ENCODE measurements around the gene GZMB.

DNA sequence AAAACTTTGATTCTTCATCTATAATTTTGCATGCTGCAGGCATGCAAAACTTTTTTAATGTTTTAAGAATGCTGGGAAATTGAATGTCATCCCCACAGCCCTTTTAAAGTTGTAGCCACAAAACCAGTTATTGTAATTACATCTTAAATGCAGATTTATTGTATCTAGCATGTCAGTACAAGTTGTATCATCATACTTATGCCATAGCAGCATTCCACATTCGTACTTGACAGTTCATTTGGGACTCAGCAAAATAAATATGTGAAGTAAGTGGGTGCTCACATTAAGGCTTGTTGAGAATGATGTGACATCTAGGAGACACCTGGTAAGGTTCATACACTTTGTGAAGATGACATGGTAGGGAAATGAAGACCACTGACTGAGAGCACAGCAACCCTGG, 44.0 kb upstream of the GZMB start:
- TF ChIP-seq TAF1 (IDR thresholded peaks at IDR 0.05; ENCODE audit: borderline replicate concordance, insufficient read depth, low read length): no peak
- TF ChIP-seq POLR2AphosphoS5 (IDR thresholded peaks at IDR 0.05; ENCODE audit: low read depth, low read length): no peak
- no peak for TF ChIP-seq SIN3A (IDR thresholded peaks at IDR 0.05; ENCODE audit: borderline replicate concordance, insufficient read depth, low read length)
- TF ChIP-seq, protein P1, sequence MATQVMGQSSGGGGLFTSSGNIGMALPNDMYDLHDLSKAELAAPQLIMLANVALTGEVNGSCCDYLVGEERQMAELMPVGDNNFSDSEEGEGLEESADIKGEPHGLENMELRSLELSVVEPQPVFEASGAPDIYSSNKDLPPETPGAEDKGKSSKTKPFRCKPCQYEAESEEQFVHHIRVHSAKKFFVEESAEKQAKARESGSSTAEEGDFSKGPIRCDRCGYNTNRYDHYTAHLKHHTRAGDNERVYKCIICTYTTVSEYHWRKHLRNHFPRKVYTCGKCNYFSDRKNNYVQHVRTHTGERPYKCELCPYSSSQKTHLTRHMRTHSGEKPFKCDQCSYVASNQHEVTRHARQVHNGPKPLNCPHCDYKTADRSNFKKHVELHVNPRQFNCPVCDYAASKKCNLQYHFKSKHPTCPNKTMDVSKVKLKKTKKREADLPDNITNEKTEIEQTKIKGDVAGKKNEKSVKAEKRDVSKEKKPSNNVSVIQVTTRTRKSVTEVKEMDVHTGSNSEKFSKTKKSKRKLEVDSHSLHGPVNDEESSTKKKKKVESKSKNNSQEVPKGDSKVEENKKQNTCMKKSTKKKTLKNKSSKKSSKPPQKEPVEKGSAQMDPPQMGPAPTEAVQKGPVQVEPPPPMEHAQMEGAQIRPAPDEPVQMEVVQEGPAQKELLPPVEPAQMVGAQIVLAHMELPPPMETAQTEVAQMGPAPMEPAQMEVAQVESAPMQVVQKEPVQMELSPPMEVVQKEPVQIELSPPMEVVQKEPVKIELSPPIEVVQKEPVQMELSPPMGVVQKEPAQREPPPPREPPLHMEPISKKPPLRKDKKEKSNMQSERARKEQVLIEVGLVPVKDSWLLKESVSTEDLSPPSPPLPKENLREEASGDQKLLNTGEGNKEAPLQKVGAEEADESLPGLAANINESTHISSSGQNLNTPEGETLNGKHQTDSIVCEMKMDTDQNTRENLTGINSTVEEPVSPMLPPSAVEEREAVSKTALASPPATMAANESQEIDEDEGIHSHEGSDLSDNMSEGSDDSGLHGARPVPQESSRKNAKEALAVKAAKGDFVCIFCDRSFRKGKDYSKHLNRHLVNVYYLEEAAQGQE (IDR thresholded peaks at IDR 0.05; ENCODE audit: insufficient read depth in 1 of 2, low read depth in 2 of 2, low read length in 2 of 2): no peak
- TF ChIP-seq FOXP2 (optimal IDR thresholded peaks at IDR 0.05; ENCODE audit: borderline replicate concordance, extremely low read depth, extremely low read length, insufficient read depth): no peak

Measured in PFSK-1 (cell line).